Activated T-cell treated with anti-CD3 and anti-CD28 coated beads, Interleukin-2, amount 50 U/mL, for 4 hours (primary cell): ENCODE data around the gene SIDT2. TPM values are rescaled to one million over a fixed set of nuclear protein-coding genes. Genes with fewer than 3 reads are reported as not detected.

ENCODE experiments used
- ATAC-seq, 2 donors: fragments of 200-7000 bp; cut with Tn5 transposase; one replicate each; pipeline ENCODE4 v1.10.0; 2021
- DNase-seq: peaks from one replicate; pipeline ENCODE4 v3.0.0-alpha.2; 2020
- H3K27me3 Mint-ChIP-seq: one replicate; pipeline ENCODE4 v1.8.0; 2021; ENCODE audit warnings: low read depth, mixed read lengths
- H3K36me3 Mint-ChIP-seq: one replicate; pipeline ENCODE4 v1.8.0; 2022; ENCODE audit warnings: mixed read lengths; ENCODE audit not compliant: insufficient read depth
- H3K4me1 Mint-ChIP-seq: one replicate; pipeline ENCODE4 v1.8.0; 2021; ENCODE audit warnings: low read depth, mixed read lengths
- H3K4me3 Mint-ChIP-seq: one replicate; pipeline ENCODE4 v1.8.0; 2021; ENCODE audit warnings: mild to moderate bottlenecking, moderate library complexity, mixed read lengths
- H3K9me3 Mint-ChIP-seq: one replicate; pipeline ENCODE4 v1.8.0; 2021; ENCODE audit warnings: mixed read lengths
- total RNA-seq, 3 donors: library from RNA; stranded (reverse); gene quantifications; one replicate each; pipeline ENCODE4 v1.2.1, GENCODE V29; 2021

Gene SIDT2
- total RNA-seq, 3 donors from 2014 or later: 11.1 to 15.4 (median 12.9) TPM

DNA sequence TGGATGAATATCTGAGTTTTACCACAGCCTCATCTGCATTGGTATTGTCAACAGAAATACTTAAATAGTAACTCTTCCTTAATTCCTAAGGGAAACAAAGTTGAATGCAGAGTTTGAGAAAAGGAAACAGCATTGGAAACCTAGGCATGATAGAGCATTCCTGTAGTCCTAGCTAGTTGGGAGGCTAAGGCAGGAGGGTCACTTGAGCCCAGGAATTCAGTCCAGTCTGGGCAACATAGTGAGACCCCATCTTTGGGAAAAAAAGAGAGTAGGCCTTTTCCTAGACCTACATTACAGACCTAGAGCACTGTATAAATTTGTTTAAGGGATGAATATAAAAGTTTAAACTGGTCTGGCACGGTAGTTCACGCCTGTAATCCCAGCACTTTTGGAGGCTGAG, 21.0 kb upstream of the SIDT2 start:
- Mint-ChIP-seq H3K4me1 (peaks cover 13% of the 10 kb centered on the region), H3K4me3 (no peak overlapping the region), H3K36me3 (peaks cover 10% of the 10 kb centered on the region), H3K27me3 (no peaks in the 10 kb centered on the region), H3K9me3 (no peaks in the 10 kb centered on the region)
- no peak for DNase-seq
- ATAC-seq: no peak

DNA sequence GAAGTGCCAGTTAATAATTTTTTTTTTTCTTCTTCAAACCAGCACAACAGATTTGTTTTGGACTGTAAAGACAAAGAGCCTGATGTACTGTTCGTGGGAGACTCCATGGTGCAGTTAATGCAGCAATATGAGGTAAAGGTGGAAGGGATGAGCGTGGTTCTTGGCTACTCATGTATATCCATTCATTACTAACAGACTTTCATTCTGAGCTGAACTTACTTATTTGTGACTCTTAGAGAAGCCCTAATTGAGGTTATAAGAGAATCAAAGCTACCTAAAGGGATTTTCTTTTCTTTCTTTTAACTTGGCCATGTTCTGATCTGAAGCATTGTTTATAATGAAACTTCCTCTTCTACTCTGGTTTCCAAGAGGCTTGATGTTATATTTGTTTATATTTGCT, 18.7 kb upstream of the SIDT2 start:
- H3K9me3 Mint-ChIP-seq: no peaks in the 10 kb centered on the region
- DNase-seq: no peak
- H3K4me1 Mint-ChIP-seq: peaks cover 9% of the 10 kb centered on the region
- no peak for ATAC-seq
- H3K4me3 Mint-ChIP-seq: no peak overlapping the region
- H3K27me3 Mint-ChIP-seq: no peaks in the 10 kb centered on the region
- H3K36me3 Mint-ChIP-seq: peaks cover 8% of the 10 kb centered on the region

DNA sequence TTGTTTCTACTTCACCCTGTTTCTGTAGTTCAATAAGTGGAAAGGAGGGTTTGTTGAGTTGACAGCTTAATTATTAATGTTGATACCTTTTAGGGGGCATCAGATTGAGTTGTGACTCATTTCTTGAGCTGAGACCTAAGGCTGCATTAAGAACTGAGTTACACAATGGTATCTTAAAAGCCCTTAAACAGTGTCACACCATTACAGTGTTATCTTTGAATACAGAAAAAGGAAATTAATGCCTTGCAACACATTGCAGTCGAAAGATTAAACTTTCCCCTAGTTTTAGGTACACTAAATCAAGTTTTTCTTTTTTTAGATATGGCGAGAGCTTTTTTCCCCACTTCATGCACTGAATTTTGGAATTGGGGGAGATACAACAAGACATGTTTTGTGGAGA, 17.7 kb upstream of the SIDT2 start:
- DNase-seq: no peak
- Mint-ChIP-seq H3K4me3 (no peak overlapping the region), H3K4me1 (peaks cover 6% of the 10 kb centered on the region), H3K27me3 (no peaks in the 10 kb centered on the region), H3K36me3 (peaks cover 13% of the 10 kb centered on the region), H3K9me3 (no peaks in the 10 kb centered on the region)
- ATAC-seq: no peak

DNA sequence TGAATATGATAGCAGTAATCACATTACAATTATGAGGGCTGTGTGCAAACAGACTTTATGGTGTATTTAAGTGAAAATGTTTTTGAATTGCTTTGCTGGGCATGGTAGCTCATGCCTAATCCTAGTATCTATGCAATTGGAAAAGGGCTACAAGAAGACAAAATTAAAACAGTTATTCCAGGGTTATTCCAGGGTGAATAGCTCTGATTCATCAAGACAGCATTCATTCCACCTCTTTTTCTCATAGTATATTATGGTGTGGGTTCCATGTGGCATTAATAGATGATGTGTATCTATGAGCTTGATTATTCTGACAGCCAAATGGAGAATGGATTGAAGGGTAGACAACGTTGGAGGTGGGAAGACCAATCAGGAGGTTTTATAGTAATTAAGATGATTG, 12.1 kb upstream of the SIDT2 start:
- H3K9me3 Mint-ChIP-seq: no peaks in the 10 kb centered on the region
- H3K4me1 Mint-ChIP-seq: no peaks in the 10 kb centered on the region
- H3K27me3 Mint-ChIP-seq: no peaks in the 10 kb centered on the region
- peaks cover 28% of the 10 kb centered on the region for H3K36me3 Mint-ChIP-seq
- no peak overlapping the region for H3K4me3 Mint-ChIP-seq
- DNase-seq: no peak
- ATAC-seq: no peak

DNA sequence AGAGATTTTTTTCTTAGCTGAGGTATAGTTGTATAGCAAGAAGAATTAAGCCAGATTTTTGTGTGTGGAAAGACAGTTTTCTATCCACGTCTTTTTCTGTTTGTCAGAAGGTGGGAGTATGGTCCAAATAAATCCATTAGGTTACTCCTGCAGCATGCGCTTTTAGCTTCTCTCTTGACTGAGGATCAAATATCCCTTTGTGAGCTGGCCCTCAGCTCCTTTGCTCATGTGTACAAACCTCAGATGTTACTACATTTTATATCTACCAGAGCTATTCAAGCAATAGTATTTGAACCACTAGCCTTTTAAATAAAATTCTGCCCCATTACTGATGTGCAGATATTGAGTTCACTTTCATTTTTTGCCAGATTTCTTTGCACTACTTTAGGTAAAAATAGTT, 8.8 kb upstream of the SIDT2 start:
- H3K27me3 Mint-ChIP-seq: no peaks in the 10 kb centered on the region
- no peak overlapping the region for H3K4me3 Mint-ChIP-seq
- no peaks in the 10 kb centered on the region for H3K9me3 Mint-ChIP-seq
- peaks cover 25% of the 10 kb centered on the region for H3K36me3 Mint-ChIP-seq
- H3K4me1 Mint-ChIP-seq: peaks cover 6% of the 10 kb centered on the region
- ATAC-seq: no peak
- DNase-seq: no peak

DNA sequence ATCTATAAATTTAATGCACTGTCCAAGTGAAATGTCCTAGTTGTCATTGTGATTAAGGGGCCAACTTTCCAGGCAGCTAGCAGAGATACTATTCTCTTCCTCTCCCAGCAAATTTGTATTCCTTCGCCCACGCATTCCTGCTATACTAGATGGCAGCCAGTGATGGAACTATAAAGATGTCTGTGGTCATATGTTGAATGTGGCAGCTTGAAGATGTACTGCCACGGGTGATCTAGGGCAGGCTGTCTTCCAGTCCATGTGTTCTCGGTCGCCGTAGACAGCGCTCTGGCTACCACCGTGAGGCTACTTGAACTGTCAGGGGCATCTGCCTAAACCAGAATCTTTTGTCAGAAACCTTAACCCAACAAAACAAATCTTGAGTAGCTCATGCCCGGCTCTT, 8.3 kb upstream of the SIDT2 start:
- H3K4me3 Mint-ChIP-seq: no peak overlapping the region
- no peaks in the 10 kb centered on the region for H3K9me3 Mint-ChIP-seq
- H3K36me3 Mint-ChIP-seq: peaks cover 24% of the 10 kb centered on the region
- no peaks in the 10 kb centered on the region for H3K27me3 Mint-ChIP-seq
- ATAC-seq (no peak), DNase-seq (no peak)
- H3K4me1 Mint-ChIP-seq: peaks cover 6% of the 10 kb centered on the region

DNA sequence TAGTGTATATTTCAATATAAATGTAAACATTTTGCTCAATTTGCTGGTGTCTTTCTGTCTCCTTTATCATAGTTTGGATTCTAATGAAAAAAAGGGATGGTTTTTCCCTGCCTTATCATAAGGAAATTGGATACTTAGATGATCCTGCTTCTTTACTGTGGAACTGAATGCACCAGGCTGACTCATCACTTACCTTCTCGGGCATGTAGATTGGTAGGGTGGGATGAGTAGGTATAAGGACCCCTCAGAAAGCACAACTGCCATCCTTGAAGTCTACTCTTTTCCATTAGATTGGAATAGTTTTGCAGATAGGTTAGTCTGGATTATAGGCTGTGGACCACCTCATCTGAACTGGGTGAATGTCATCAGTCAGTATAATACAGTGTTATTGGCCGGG, 7.5 kb upstream of the SIDT2 start:
- H3K4me3 Mint-ChIP-seq: no peak overlapping the region
- no peaks in the 10 kb centered on the region for H3K27me3 Mint-ChIP-seq
- DNase-seq (no peak), ATAC-seq (no peak)
- peaks cover 18% of the 10 kb centered on the region for H3K36me3 Mint-ChIP-seq
- H3K4me1 Mint-ChIP-seq: peaks cover 6% of the 10 kb centered on the region
- no peaks in the 10 kb centered on the region for H3K9me3 Mint-ChIP-seq

DNA sequence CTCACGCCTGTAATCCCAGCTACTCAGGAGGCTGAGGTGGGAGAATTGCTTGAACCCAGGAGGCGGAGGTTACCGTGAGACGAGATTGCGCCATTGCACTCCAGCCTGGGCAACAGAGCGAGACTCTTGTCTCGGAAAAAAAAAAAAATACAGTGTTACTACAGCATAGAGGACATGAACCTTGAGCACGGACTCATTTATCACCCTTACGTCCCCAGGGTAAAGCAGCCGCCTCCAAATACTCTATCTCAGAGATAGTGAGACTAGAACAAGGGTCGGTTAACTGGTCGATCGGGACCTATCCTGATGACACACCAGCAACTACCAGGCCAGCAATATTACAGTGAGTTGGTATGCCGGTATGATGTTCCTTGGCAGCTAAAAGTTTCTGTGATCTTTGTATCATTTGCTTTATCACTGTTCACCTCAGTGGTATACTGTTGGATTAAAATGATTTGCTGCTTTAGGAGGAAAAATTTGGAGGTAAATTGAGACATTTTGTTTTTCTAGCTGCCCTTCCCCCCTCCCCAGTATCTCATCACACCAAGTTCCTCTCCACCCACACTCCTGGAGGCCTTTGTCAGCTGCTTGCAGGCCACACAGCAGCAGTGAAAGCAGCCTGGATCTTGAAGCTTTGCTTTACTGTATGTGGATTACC, 7.0 kb upstream of the SIDT2 start:
- Mint-ChIP-seq H3K9me3 (no peaks in the 10 kb centered on the region), H3K4me1 (peaks cover 6% of the 10 kb centered on the region), H3K4me3 (no peak overlapping the region), H3K27me3 (no peaks in the 10 kb centered on the region), H3K36me3 (peaks cover 13% of the 10 kb centered on the region)
- ATAC-seq (no peak), DNase-seq (no peak)

DNA sequence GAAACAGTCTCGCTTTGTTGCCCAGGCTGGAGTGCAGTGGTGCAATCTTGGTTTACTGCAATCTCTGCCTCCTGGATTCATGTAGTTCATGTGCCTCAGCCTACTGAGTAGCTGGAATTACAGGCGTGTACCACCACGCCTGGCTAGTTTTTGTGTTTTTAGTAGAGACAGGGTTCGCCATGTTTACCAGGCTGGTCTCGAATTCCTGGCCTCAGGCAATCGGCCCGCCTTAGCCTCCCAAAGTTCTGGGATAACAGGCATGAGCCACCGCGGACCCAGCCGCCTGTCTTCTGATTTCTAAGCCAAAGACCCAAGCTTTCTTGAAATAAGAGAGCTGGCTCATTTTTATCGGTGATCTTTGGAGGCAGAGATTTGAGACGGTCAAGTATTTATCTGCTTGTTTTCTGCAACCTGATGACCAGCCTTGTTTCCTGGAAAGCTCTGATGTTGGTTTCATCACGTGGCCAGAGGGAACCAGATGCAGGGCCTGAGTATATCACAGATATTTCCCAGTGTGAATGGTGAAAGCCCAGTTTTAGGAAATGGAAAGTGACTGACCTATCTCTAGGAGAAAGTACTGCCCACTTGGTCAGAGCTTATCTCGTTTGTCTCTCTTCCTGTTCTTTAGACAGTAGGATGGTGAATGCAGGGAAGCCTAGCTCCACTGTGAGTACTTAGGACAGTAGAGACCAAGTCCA, 5.7 kb upstream of the SIDT2 start:
- Mint-ChIP-seq H3K4me1 (peaks cover 9% of the 10 kb centered on the region), H3K36me3 (peaks cover 9% of the 10 kb centered on the region), H3K9me3 (no peaks in the 10 kb centered on the region), H3K27me3 (no peaks in the 10 kb centered on the region), H3K4me3 (no peak overlapping the region)
- DNase-seq (no peak), ATAC-seq (no peak)

DNA sequence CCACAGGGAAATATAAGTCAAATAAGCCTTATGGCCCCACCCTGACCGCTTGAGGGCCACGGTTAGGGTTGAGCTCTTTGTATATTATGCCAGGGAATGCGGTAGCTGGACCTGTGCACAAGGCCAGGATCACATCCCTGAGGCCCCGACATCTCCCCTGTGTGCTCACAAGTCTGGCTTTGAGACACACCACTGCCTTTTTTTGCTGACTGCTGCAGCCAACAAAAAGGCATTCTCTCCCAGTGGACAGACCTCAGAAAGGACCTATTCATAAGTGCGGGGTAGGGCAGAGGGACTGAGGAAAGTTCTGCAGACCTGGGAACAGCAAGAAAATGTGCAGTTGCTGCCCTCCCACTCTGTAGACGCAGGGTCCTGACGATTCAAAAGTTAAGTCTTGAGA, 3.4 kb upstream of the SIDT2 start:
- Mint-ChIP-seq H3K27me3 (no peaks in the 10 kb centered on the region), H3K4me3 (no peak overlapping the region), H3K36me3 (peaks cover 2% of the 10 kb centered on the region), H3K9me3 (no peaks in the 10 kb centered on the region), H3K4me1 (peaks cover 24% of the 10 kb centered on the region)
- no peak for DNase-seq
- no peak for ATAC-seq

DNA sequence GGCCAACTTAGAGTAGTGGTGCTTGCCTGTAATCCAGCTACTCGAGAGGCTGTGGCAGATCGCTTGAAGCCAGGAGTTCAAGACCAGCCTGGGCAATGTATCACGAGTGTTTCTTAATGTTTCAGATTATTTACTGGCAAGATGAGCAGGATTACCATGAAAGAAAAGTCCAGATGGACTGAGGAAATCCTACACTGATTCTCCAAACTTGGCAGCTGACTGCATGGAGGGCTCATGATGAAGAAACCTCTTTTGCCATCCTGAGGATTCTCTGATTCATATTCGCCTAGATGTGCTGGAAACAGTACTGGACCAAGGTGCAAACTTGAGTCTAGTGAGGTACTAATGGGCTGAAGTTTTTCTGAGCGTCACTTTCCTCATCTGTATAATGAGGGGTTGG, 2.8 kb upstream of the SIDT2 start:
- no peaks in the 10 kb centered on the region for H3K36me3 Mint-ChIP-seq
- no peak overlapping the region for H3K4me3 Mint-ChIP-seq
- DNase-seq (no peak), ATAC-seq (no peak)
- no peaks in the 10 kb centered on the region for H3K27me3 Mint-ChIP-seq
- no peaks in the 10 kb centered on the region for H3K9me3 Mint-ChIP-seq
- H3K4me1 Mint-ChIP-seq: peaks cover 30% of the 10 kb centered on the region

DNA sequence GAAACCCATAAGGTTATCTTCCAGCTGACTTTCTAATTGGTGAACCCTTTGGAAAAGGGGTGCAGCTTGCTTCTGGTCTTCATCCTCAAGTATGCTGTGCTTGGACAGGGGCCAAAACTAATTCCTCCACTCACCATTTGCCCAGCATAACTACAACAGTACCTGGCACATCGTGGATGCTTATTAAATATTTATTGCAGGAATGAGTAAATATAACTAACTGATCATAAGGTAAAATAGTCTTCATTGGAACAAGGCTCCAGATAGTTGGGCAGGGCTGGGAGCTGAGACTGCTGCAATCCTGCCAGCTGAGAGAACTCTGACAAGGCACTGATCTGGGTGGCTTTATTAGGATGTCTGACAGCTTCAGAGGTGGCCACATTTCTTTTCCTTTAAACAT, 2.4 kb upstream of the SIDT2 start:
- DNase-seq: no peak
- Mint-ChIP-seq H3K27me3 (no peaks in the 10 kb centered on the region), H3K4me1 (peaks cover 34% of the 10 kb centered on the region), H3K4me3 (no peak overlapping the region), H3K36me3 (no peaks in the 10 kb centered on the region), H3K9me3 (no peaks in the 10 kb centered on the region)
- ATAC-seq: no peak

DNA sequence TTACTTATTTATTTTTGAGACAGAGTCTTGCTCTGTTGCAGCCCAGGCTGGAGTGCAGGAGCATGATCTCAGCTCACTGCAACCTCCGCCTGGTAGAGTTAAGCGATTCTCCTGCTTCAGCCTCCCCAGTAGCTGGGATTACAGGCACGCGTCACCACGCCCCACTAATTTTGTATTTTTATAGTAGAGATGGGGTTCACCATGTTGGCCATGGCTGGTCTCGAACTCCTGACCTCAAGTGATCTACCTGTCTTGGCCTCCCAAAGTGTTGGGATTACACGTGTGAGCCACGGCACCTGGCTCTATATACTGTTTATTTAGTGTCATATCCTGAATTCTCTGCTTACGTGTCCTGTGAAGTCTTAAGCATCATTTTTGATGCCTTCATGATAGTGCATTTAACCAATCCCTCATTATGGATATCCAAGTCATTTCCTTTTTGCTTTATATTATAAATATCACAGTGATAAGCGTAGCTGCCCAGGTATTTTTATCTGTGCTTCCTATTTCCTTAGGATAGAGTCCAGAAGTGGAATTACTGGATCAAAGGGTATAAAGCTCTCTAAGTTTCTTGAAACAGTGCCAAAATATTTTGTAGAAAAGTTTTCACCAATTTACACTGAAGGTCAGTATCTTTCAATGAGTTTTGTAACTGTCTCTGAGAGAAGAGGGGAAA, 871 bp upstream of the SIDT2 start:
- no peaks in the 10 kb centered on the region for H3K27me3 Mint-ChIP-seq
- no peaks in the 10 kb centered on the region for H3K9me3 Mint-ChIP-seq
- no peaks in the 10 kb centered on the region for H3K36me3 Mint-ChIP-seq
- peak overlapping the region; percentile 93 for H3K4me3 Mint-ChIP-seq
- peaks cover 31% of the 10 kb centered on the region for H3K4me1 Mint-ChIP-seq
- DNase-seq (no peak), ATAC-seq (no peak)

DNA sequence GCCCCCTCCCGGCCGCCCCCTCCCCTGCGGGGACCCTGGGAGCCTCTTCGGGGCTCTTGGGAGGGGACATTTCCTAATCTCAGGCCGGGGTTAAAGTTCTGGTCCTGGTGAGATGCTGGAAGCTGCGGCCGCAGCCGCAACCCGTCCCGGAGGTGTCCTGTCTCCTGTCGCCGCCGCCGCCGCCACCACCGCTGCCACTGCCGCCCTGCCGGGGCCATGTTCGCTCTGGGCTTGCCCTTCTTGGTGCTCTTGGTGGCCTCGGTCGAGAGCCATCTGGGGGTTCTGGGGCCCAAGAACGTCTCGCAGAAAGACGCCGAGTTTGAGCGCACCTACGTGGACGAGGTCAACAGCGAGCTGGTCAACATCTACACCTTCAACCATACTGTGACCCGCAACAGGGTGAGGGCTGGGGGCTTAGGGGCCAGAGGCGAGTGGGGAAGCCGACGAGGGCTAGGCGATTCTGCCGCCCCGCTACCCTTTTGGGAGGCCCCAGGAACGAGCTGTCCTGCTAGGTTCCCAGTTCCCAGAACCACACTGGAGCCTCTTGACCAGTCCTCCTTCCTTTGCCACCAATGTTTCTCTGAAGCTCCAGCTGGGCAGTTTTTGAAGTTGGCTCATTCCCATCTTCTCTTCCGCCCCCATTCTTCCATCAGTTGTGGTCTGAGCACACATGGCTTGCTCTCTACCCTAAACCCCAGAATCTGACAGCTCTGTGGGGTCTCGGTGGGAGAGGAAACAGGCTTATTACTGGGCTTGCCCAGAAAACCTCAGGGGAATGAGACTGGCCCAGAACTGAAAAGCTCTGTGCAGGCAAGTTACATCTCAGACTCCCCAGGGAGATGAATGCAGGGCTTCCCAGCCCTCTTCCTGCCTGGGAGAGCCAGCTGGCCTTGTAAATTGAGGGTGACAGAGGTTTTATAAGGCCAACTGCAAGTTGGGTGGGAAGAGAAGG, 781 bp downstream of the SIDT2 start:
- Mint-ChIP-seq H3K4me1 (peaks cover 29% of the 10 kb centered on the region), H3K9me3 (no peaks in the 10 kb centered on the region), H3K36me3 (no peaks in the 10 kb centered on the region), H3K4me3 (peak overlapping the region; percentile 93), H3K27me3 (no peaks in the 10 kb centered on the region)
- ATAC-seq: peak; percentile 61
- peak; percentile 25 for DNase-seq
